Parathyroid adenoma (tissue), 2 donors: ENCODE results near the gene FAM83D.

Experiments used
- H2AFZ ChIP-seq: fragments of 300-600 bp; sonication (generic); one replicate; pipeline ENCODE4 v1.7.0; 2017; ENCODE audit warnings: antibody characterized with exemption, mild to moderate bottlenecking
- H3K27ac ChIP-seq: fragments of 300-600 bp; sonication (generic); one replicate; pipeline ENCODE4 v1.7.0; 2017
- H3K27me3 ChIP-seq: fragments of 300-600 bp; sonication (generic); one replicate; pipeline ENCODE4 v1.7.0; 2017; ENCODE audit warnings: low read length; ENCODE audit not compliant: control insufficient read depth, insufficient read depth
- H3K36me3 ChIP-seq: fragments of 300-600 bp; sonication (generic); one replicate; pipeline ENCODE4 v1.7.0; 2017; ENCODE audit warnings: low read length; ENCODE audit not compliant: control insufficient read depth, insufficient read depth
- H3K4me1 ChIP-seq: fragments of 300-600 bp; sonication (generic); one replicate; pipeline ENCODE4 v1.7.0; 2017; ENCODE audit warnings: control low read depth
- H3K4me2 ChIP-seq: fragments of 300-600 bp; sonication (generic); one replicate; pipeline ENCODE4 v1.7.0; 2017; ENCODE audit warnings: low read length
- H3K4me3 ChIP-seq: fragments of 300-600 bp; sonication (generic); one replicate; pipeline ENCODE4 v1.7.0; 2017; ENCODE audit warnings: low read depth, low read length
- H3K79me2 ChIP-seq: fragments of 300-600 bp; sonication (generic); one replicate; pipeline ENCODE4 v1.7.0; 2017; ENCODE audit warnings: control low read depth
- H3K9ac ChIP-seq: fragments of 300-600 bp; sonication (generic); one replicate; pipeline ENCODE4 v1.7.0; 2017; ENCODE audit warnings: mild to moderate bottlenecking
- H3K9me3 ChIP-seq: fragments of 300-600 bp; sonication (generic); one replicate; pipeline ENCODE4 v1.7.0; 2017; ENCODE audit warnings: low read length; ENCODE audit not compliant: control insufficient read depth
- CTCF ChIP-seq: fragments of 300-600 bp; sonication (generic); IDR thresholded peaks from one replicate; pipeline ENCODE4 v1.7.0; 2017; ENCODE audit warnings: antibody characterized with exemption, mild to moderate bottlenecking
- donor health status: primary hyperparathyroidism.

Gene FAM83D

GRCh38 chr20:38920851-38921250, 5.4 kb upstream of the FAM83D start:
- Histone ChIP-seq H3K27ac (no peak overlapping the region), H3K27me3 (no peaks in the 10 kb centered on the region), H2AFZ (no peak overlapping the region), H3K4me3 (no peak overlapping the region), H3K4me2 (no peak overlapping the region), H3K9ac (no peak overlapping the region), H3K9me3 (no peaks in the 10 kb centered on the region), H3K36me3 (no peaks in the 10 kb centered on the region), H3K79me2 (no peaks in the 10 kb centered on the region), H3K4me1 (no peaks in the 10 kb centered on the region)
- no peak for TF ChIP-seq CTCF

- H3K9me3 ChIP-seq: no peaks in the 10 kb centered on the region
- no peak overlapping the region for H3K27ac ChIP-seq
- H3K79me2 ChIP-seq: no peaks in the 10 kb centered on the region
- H3K4me2 ChIP-seq: no peak overlapping the region
- H3K36me3 ChIP-seq: no peaks in the 10 kb centered on the region
- TF ChIP-seq CTCF: no peak
- H3K27me3 ChIP-seq: no peaks in the 10 kb centered on the region
- H3K9ac ChIP-seq: no peak overlapping the region
- no peak overlapping the region for H2AFZ ChIP-seq
- no peak overlapping the region for H3K4me3 ChIP-seq
- peaks cover 7% of the 10 kb centered on the region for H3K4me1 ChIP-seq
Observed at GRCh38 chr20:38924718-38925117, 1.5 kb upstream of the FAM83D start.

GRCh38 chr20:38926934-38927616, 858 bp downstream of the FAM83D start:
- peak overlapping the region; percentile 63 for H3K4me3 ChIP-seq
- no peak overlapping the region for H3K27ac ChIP-seq
- peak overlapping the region; percentile 95 for H2AFZ ChIP-seq
- no peak for TF ChIP-seq CTCF
- H3K4me2 ChIP-seq: peak overlapping the region; percentile 92
- no peaks in the 10 kb centered on the region for H3K79me2 ChIP-seq
- H3K27me3 ChIP-seq: no peaks in the 10 kb centered on the region
- H3K4me1 ChIP-seq: peaks cover 7% of the 10 kb centered on the region
- H3K9ac ChIP-seq: no peak overlapping the region
- H3K36me3 ChIP-seq: no peaks in the 10 kb centered on the region
- no peaks in the 10 kb centered on the region for H3K9me3 ChIP-seq

GRCh38 chr20:38927902-38928578, 1.8 kb downstream of the FAM83D start:
- H2AFZ ChIP-seq: no peak overlapping the region
- H3K9me3 ChIP-seq: no peaks in the 10 kb centered on the region
- no peak overlapping the region for H3K9ac ChIP-seq
- H3K4me3 ChIP-seq: no peak overlapping the region
- peaks cover 7% of the 10 kb centered on the region for H3K4me1 ChIP-seq
- no peaks in the 10 kb centered on the region for H3K36me3 ChIP-seq
- no peak overlapping the region for H3K4me2 ChIP-seq
- H3K27me3 ChIP-seq: no peaks in the 10 kb centered on the region
- H3K27ac ChIP-seq: no peak overlapping the region
- TF ChIP-seq CTCF: no peak
- no peaks in the 10 kb centered on the region for H3K79me2 ChIP-seq

- no peaks in the 10 kb centered on the region for H3K27me3 ChIP-seq
- TF ChIP-seq CTCF: no peak
- H3K79me2 ChIP-seq: no peaks in the 10 kb centered on the region
- H3K27ac ChIP-seq: no peak overlapping the region
- no peak overlapping the region for H3K4me2 ChIP-seq
- no peak overlapping the region for H3K9ac ChIP-seq
- no peaks in the 10 kb centered on the region for H3K9me3 ChIP-seq
- no peak overlapping the region for H3K4me3 ChIP-seq
- H2AFZ ChIP-seq: no peak overlapping the region
- no peaks in the 10 kb centered on the region for H3K36me3 ChIP-seq
- H3K4me1 ChIP-seq: peaks cover 7% of the 10 kb centered on the region
Observed at GRCh38 chr20:38930242-38930569, 4.0 kb downstream of the FAM83D start.
